Activated B cell treated with CpG ODN at 0.5 μM for 24 hours (primary cell): Measurements from ENCODE around the gene RHEB. TPM values are rescaled to one million over a fixed set of nuclear protein-coding genes. Genes with fewer than 3 reads are reported as not detected.

ENCODE experiments used
- ATAC-seq: fragments of 200-7000 bp; cut with Tn5 transposase; one replicate; pipeline ENCODE4 v1.10.0; 2021; ENCODE audit warnings: low read depth, mild to moderate bottlenecking, moderate library complexity
- CTCF ChIA-PET: fragments of 350-600 bp; sonication (Branson Sonifier 250); formaldehyde crosslinking; loops from one replicate; lab custom pipeline; 2021; ENCODE audit warnings: antibody characterized with exemption; lab: Charles Lee
- POLR2A ChIA-PET: fragments of 350-600 bp; sonication (Branson Sonifier 250); formaldehyde crosslinking; loops from one replicate; lab custom pipeline; 2021; ENCODE audit warnings: antibody characterized with exemption; lab: Charles Lee
- DNase-seq: peaks from one replicate; pipeline ENCODE4 v3.0.0; 2022
- H3K27ac Mint-ChIP-seq: one replicate; pipeline ENCODE4 v1.8.0; 2020; ENCODE audit warnings: mixed read lengths
- H3K27me3 Mint-ChIP-seq: one replicate; pipeline ENCODE4 v1.8.0; 2021; ENCODE audit warnings: mixed read lengths
- H3K36me3 Mint-ChIP-seq: one replicate; pipeline ENCODE4 v1.8.0; 2021; ENCODE audit warnings: low read depth, mixed read lengths
- H3K4me1 Mint-ChIP-seq: one replicate; pipeline ENCODE4 v1.8.0; 2021; ENCODE audit warnings: mixed read lengths
- H3K4me3 Mint-ChIP-seq: one replicate; pipeline ENCODE4 v1.8.0; 2020; ENCODE audit warnings: mild to moderate bottlenecking, mixed read lengths
- H3K9me3 Mint-ChIP-seq: one replicate; pipeline ENCODE4 v1.8.0; 2020; ENCODE audit warnings: mixed read lengths
- CTCF ChIP-seq: fragments of 200-600 bp; IDR thresholded peaks from one replicate; pipeline ENCODE4 v1.8.0; 2022; ENCODE audit warnings: antibody characterized with exemption, mild to moderate bottlenecking
- intact Hi-C: fragments of 100-400 bp; cut with micrococcal nuclease; formaldehyde crosslinking; loops from one replicate; pipeline ENCODE4 v1.15.1; 2024
- total RNA-seq: library from RNA; stranded (reverse); gene quantifications from 2 replicates; pipeline ENCODE4 v1.2.3, GENCODE V29; 2022

Gene RHEB
- total RNA-seq, 1 donor from 2014 or later: 32.8 TPM

GRCh38 chr7:151459726-151460473 lies 59.8 kb downstream of the RHEB start:
- Mint-ChIP-seq H3K36me3 (peaks cover 14% of the 10 kb centered on the region), H3K27ac (no peak overlapping the region), H3K4me1 (no peaks in the 10 kb centered on the region), H3K9me3 (peaks cover 10% of the 10 kb centered on the region), H3K4me3 (no peak overlapping the region), H3K27me3 (peaks cover 3% of the 10 kb centered on the region)
- ATAC-seq (no peak), DNase-seq (no peak)
- intact Hi-C loops: no loop called here
- TF ChIP-seq CTCF: no peak
- CTCF ChIA-PET: no interaction called here
- POLR2A ChIA-PET: interaction anchor here (0.5 kb wide), 1 partner anchor 108 kb away, joined by 4 read pairs; no protein-coding TSS in a partner anchor

GRCh38 chr7:151457534-151457933 lies 62.2 kb downstream of the RHEB start:
- TF ChIP-seq CTCF: no peak
- Mint-ChIP-seq H3K4me3 (no peak overlapping the region), H3K27ac (no peak overlapping the region), H3K4me1 (no peaks in the 10 kb centered on the region), H3K9me3 (peaks cover 2% of the 10 kb centered on the region), H3K27me3 (peaks cover 3% of the 10 kb centered on the region), H3K36me3 (no peaks in the 10 kb centered on the region)
- ChIA-PET POLR2A (no interaction called here), CTCF (no interaction called here)
- DNase-seq: no peak
- intact Hi-C loops: no loop called here
- no peak for ATAC-seq

GRCh38 chr7:151456782-151457181 lies 62.9 kb downstream of the RHEB start:
- Mint-ChIP-seq H3K9me3 (peaks cover 2% of the 10 kb centered on the region), H3K36me3 (no peaks in the 10 kb centered on the region), H3K27me3 (peaks cover 3% of the 10 kb centered on the region), H3K4me1 (no peaks in the 10 kb centered on the region), H3K27ac (no peak overlapping the region), H3K4me3 (no peak overlapping the region)
- no peak for ATAC-seq
- ChIA-PET CTCF (no interaction called here), POLR2A (no interaction called here)
- TF ChIP-seq CTCF: no peak
- intact Hi-C loops: no loop called here
- no peak for DNase-seq

GRCh38 chr7:151456276-151456675 lies 63.4 kb downstream of the RHEB start:
- ChIA-PET POLR2A (no interaction called here), CTCF (no interaction called here)
- peaks cover 3% of the 10 kb centered on the region for H3K27me3 Mint-ChIP-seq
- no peaks in the 10 kb centered on the region for H3K36me3 Mint-ChIP-seq
- ATAC-seq (no peak), DNase-seq (no peak)
- H3K4me3 Mint-ChIP-seq: no peak overlapping the region
- H3K9me3 Mint-ChIP-seq: no peaks in the 10 kb centered on the region
- no peaks in the 10 kb centered on the region for H3K4me1 Mint-ChIP-seq
- intact Hi-C loops: no loop called here
- no peak overlapping the region for H3K27ac Mint-ChIP-seq
- no peak for TF ChIP-seq CTCF

- intact Hi-C loops: no loop called here
- Mint-ChIP-seq H3K27ac (no peak overlapping the region), H3K4me3 (no peak overlapping the region), H3K27me3 (peaks cover 3% of the 10 kb centered on the region), H3K36me3 (no peaks in the 10 kb centered on the region), H3K9me3 (no peaks in the 10 kb centered on the region), H3K4me1 (no peaks in the 10 kb centered on the region)
- DNase-seq: no peak
- no peak for ATAC-seq
- ChIA-PET CTCF (no interaction called here), POLR2A (no interaction called here)
- no peak for TF ChIP-seq CTCF
Observed at GRCh38 chr7:151455690-151456089, 64.0 kb downstream of the RHEB start.
